Suppressor macrophage treated with lipopolysaccharide for 1 hour (primary cell): ENCODE measurements around the gene YY1.
"Not testable (repeated sequence)": the region's sequence is repeated elsewhere in the genome, so short reads cannot be mapped to it uniquely, and the experiment has no call there.

ENCODE experiments used
- DNase-seq, 3 donors: peaks; one replicate each; pipeline ENCODE4 v3.0.0-alpha.2; 2020 to 2022

The YY1 gene

GRCh38 chr14:100238419-100239210 is at the start of gene YY1:
Gene YY1, plus strand, starts transcription at chr14:100239144. Its CDS starts 101 bp downstream, at chr14:100239245.
- DNase-seq = peak; percentile 100

GRCh38 chr14:100190126-100190525 is 48.8 kb upstream of the YY1 start:
- DNase-seq = no peak

- no peak for DNase-seq
Observed at GRCh38 chr14:100191584-100192249, 47.2 kb upstream of the YY1 start.

GRCh38 chr14:100192250-100192671 is 46.7 kb upstream of the YY1 start:
- no peak for DNase-seq

- DNase-seq = peak; percentile 99
Observed at GRCh38 chr14:100192672-100193416, 46.1 kb upstream of the YY1 start.

GRCh38 chr14:100193417-100194357 is 45.3 kb upstream of the YY1 start:
- no peak for DNase-seq

- DNase-seq = no peak
Observed at GRCh38 chr14:100199240-100199860, 39.6 kb upstream of the YY1 start.

- no peak for DNase-seq
Observed at GRCh38 chr14:100200311-100200710, 38.6 kb upstream of the YY1 start.

- no peak for DNase-seq
Observed at GRCh38 chr14:100201701-100202100, 37.2 kb upstream of the YY1 start.

- DNase-seq = no peak
Observed at GRCh38 chr14:100202712-100203111, 36.2 kb upstream of the YY1 start.

- no peak for DNase-seq
Observed at GRCh38 chr14:100203146-100203545, 35.8 kb upstream of the YY1 start.

GRCh38 chr14:100203962-100204834 is 34.7 kb upstream of the YY1 start:
- no peak for DNase-seq

- not testable (repeated sequence) for DNase-seq
Observed at GRCh38 chr14:100204835-100205167, 34.1 kb upstream of the YY1 start.

GRCh38 chr14:100207588-100207987 is 31.4 kb upstream of the YY1 start:
- DNase-seq = not testable (repeated sequence)

- DNase-seq = not testable (repeated sequence)
Observed at GRCh38 chr14:100208136-100208535, 30.8 kb upstream of the YY1 start.

- no peak for DNase-seq
Observed at GRCh38 chr14:100211366-100211765, 27.6 kb upstream of the YY1 start.

GRCh38 chr14:100211893-100212292 is 27.1 kb upstream of the YY1 start:
- DNase-seq = no peak

GRCh38 chr14:100212476-100213333 is 26.2 kb upstream of the YY1 start:
- DNase-seq = no peak

- DNase-seq = no peak
Observed at GRCh38 chr14:100213587-100213955, 25.4 kb upstream of the YY1 start.
